Heart right ventricle (tissue), 16 donors: ENCODE results near the gene SPDEF. TPM values are rescaled to one million over a fixed set of nuclear protein-coding genes. Genes with fewer than 3 reads are reported as not detected.

Experiments used
- ATAC-seq, 8 donors: fragments of 200-7000 bp; cut with Tn5 transposase; one replicate each; pipeline ENCODE4 v1.9.1; 2020; ENCODE audit warnings: mild to moderate bottlenecking in 8 of 8, moderate library complexity in 8 of 8, moderate number of reproducible peaks in 1 of 8
- DNase-seq, 2 donors: peaks; one replicate each; pipeline ENCODE4 v3.0.0-alpha.2; 2020
- H3K27ac ChIP-seq, 10 donors: fragments of 200-600 bp; sonication (generic) in 2 of 10; one replicate each; pipeline versions ENCODE4 v1.5.0 to v1.8.0; 2020 to 2022; ENCODE audit warnings: mild to moderate bottlenecking in 3 of 10
- H3K27me3 ChIP-seq, 7 donors: fragments of 200-600 bp; one replicate each; pipeline ENCODE4 v1.8.0; 2021 to 2022; ENCODE audit warnings: mild to moderate bottlenecking in 2 of 7
- H3K36me3 ChIP-seq, 9 donors: fragments of 200-600 bp; sonication (generic) in 1 of 9; one replicate each; pipeline versions ENCODE4 v1.5.0 to v1.8.0; 2020 to 2022; ENCODE audit warnings: mild to moderate bottlenecking in 2 of 9
- H3K4me1 ChIP-seq, 9 donors: fragments of 200-600 bp; sonication (generic) in 1 of 9; one replicate each; pipeline versions ENCODE4 v1.5.0 to v1.8.0; 2020 to 2022; ENCODE audit warnings: mild to moderate bottlenecking in 4 of 9
- H3K4me3 ChIP-seq, 10 donors: fragments of 200-600 bp; sonication (generic) in 2 of 10; one replicate each; pipeline versions ENCODE4 v1.5.0 to v1.8.0; 2020 to 2022; ENCODE audit warnings: mild to moderate bottlenecking in 7 of 10, moderate library complexity in 2 of 10
- H3K9me3 ChIP-seq, 11 donors: fragments of 200-600 bp in 10 of 11; sonication (generic) in 2 of 11; one replicate each; pipeline versions ENCODE4 v1.5.0 to v1.8.0; 2013 to 2022; ENCODE audit warnings: mild to moderate bottlenecking in 2 of 11, control low read depth in 1 of 11, moderate library complexity in 1 of 11
- CTCF ChIP-seq, 9 donors: fragments of 200-600 bp; sonication (generic) in 2 of 9; IDR thresholded peaks; one replicate each; pipeline versions ENCODE4 v1.5.0 to v1.8.0; 2021 to 2022; ENCODE audit warnings: antibody characterized with exemption in 9 of 9, mild to moderate bottlenecking in 5 of 9, moderate library complexity in 1 of 9
- WGBS, 2 donors: extraction: QIAGEN DNeasy Blood & Tissue Kit; methylation state at CpG; one replicate each; pipeline ENCODE4 v1.1.7; 2013; ENCODE audit warnings: inconsistent platforms in 1 of 2; 5-methylcytosine and 5-hydroxymethylcytosine counted together
- intact Hi-C, 10 donors: fragments of 100-400 bp; cut with DNase I; formaldehyde crosslinking; loops; one replicate each; pipeline versions ENCODE4 v1.11.1 to v1.14.2; 2022
- polyA plus RNA-seq, 2 donors: library from polyadenylated mRNA; stranded (reverse); fragments of 200-250 nt; gene quantifications; one replicate each; pipeline ENCODE4 v1.2.3, GENCODE V29; 2013
- total RNA-seq, 10 donors: library from RNA; stranded (reverse); fragmentation: NEBNext Ultra II Directional in 3 of 10; extraction: Animal tissue kit (Norgen Biotek cat#: 25700) in 3 of 10; gene quantifications; one replicate each; pipeline versions ENCODE4 v1.2.1 to v1.2.4, GENCODE V29; 2021 to 2023
- donor health status: Arrhythmogenic right ventricular cardiomyopathy.
- donor health status: ischemic (EF 13 %, LVEDD 7.1; RV severe dilation, severe dysfunction).
- donor health status: healthy with polysubstance abuse.
- donor health status: DM: no; HTN: yes; CAD: no.
- donor health status: DM: no; HTN: no; CAD: no.
- donor health status: ischemic (EF 25% LVEDD 6.9; RV normal size, moderate dysfunction).
- donor health status: ischemic (EF 25% LVEDD 5.7; RV mildly dilated, moderate dysfunction).
- donor health status: healthy.
- donor health status: DM: yes; HTN: yes; CAD: no.
- donor health status: Ischemic cardiomyopathy.
- donor health status: ischemic (EF 35%, LVEDD 5.7; RV mildly dilated, moderate dysfunction).
- donor health status: nonischemic (EF 11% LVEDD 7.7; RV severe dilation, severe dysfunction).
- donor health status: DM: yes; HTN: yes; CAD: no.
- donor health status: PGD.
- donor health status: ischemic (EF 29% LVEDD 5.4; RV normal size, mild dysfunction).
- donor health status: nonischemic (EF 23%, LVEDD 6.1; RV moderate dilation, normal function).

Gene SPDEF
- total and polyA plus RNA-seq, 12 donors: 0.15 to 0.60 (median 0.22) TPM; not detected in 2

DNA sequence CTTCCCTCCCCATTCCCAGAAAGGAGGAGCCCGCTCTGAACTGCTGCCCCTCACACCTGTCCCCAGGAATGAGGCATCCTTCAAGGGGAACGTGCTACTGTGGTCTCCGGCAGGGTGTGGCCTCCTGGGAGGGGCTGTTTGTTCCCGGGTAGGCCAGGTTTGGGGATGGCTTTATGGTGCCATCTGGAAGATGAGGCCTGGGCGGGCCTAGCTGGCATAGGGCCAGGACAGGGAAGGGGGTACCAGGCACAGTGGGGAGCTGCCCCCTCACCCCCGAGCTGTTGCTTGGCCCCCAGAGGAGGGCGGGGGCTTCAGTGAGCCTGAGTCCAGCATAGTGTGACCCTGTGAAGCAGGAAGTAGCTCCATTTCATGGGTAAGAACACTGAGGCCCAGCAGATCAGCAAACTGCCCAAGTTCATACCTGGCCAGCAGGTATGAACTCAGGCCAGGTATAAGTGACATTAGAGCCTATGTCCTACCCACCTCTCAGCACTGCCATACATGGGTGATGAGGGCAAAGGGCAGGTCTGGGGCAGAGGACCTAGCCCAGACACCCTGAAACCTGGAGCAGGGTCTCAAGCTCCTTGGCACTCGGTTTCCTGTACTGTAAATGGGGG is 17.5 kb upstream of the SPDEF start:
- H3K9me3 ChIP-seq: no peaks in the 10 kb centered on the region
- ATAC-seq (no peak), DNase-seq (no peak)
- H3K27me3 ChIP-seq: peaks cover 0 to 17% (median 2%) of the 10 kb centered on the region in 7 donors
- 74 to 76% methylated on average over 8 of the region's 8 CpGs for WGBS, 2 donors
- no peak overlapping the region for H3K27ac ChIP-seq
- H3K4me3 ChIP-seq: no peak overlapping the region
- TF ChIP-seq CTCF (IDR thresholded peaks at IDR 0.05): no peak
- H3K36me3 ChIP-seq: no peaks in the 10 kb centered on the region
- intact Hi-C loops: no loop called here
- no peaks in the 10 kb centered on the region for H3K4me1 ChIP-seq

DNA sequence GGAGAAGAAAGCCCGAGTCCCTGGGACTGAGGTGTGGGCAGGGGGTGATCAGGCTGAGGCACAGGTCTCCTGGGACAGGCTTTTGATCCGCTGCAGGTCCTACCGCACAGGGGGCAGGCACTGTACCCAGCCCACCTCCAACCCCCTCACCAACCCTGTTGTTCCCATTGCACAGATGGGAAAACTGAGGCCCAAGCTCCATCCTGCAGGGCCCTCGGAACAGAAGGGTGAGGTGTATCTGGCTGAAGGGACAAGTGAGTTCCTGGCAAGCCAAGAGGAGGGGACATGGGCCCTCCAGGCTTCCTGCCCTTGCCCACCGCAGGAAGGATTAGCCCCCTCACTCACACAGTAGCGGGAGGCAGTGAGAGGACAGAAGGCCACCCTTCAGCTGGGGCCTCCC is 16.5 kb upstream of the SPDEF start:
- H3K27me3 ChIP-seq: peaks cover 0 to 19% (median 4%) of the 10 kb centered on the region in 7 donors
- no peak overlapping the region for H3K4me3 ChIP-seq
- ATAC-seq: no peak
- no peaks in the 10 kb centered on the region for H3K36me3 ChIP-seq
- no peak overlapping the region for H3K27ac ChIP-seq
- DNase-seq: no peak
- TF ChIP-seq CTCF (IDR thresholded peaks at IDR 0.05): no peak
- no peaks in the 10 kb centered on the region for H3K4me1 ChIP-seq
- WGBS, 2 donors: 86% methylated on average over 6 of the region's 6 CpGs
- intact Hi-C loops: no loop called here
- H3K9me3 ChIP-seq: no peaks in the 10 kb centered on the region

DNA sequence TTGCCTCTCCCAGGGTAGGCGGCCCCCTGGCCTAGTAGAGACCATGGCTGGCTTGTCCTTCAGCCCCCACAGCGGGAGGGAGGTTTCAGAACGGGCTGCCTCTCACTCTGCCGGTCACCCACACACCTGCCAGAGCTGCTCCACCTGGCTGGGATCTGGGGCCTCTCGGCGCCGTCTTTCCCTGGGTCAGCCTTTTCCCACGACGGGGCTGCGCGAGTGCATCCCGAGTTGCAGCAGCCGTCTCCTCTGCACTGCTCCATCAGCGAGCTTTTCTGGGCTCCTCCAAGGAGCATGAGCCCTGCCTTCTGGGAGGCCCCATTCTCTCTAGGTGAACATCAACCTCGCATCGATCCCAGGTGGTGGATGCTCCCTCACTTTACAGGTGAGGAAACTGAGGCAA is 15.9 kb upstream of the SPDEF start:
- no peaks in the 10 kb centered on the region for H3K4me1 ChIP-seq
- no peak for TF ChIP-seq CTCF (IDR thresholded peaks at IDR 0.05)
- H3K36me3 ChIP-seq: no peaks in the 10 kb centered on the region
- H3K9me3 ChIP-seq: no peaks in the 10 kb centered on the region
- no peak overlapping the region for H3K4me3 ChIP-seq
- no peak overlapping the region for H3K27ac ChIP-seq
- no peak for ATAC-seq
- DNase-seq: no peak
- WGBS, 2 donors: 74 to 76% methylated on average over 16 of the region's 16 CpGs
- peaks cover 0 to 20% (median 4%) of the 10 kb centered on the region in 7 donors for H3K27me3 ChIP-seq
- intact Hi-C loops: no loop called here

GRCh38 chr6:34571388-34571787 is 15.3 kb upstream of the SPDEF start:
- Histone ChIP-seq H3K9me3 (no peaks in the 10 kb centered on the region), H3K27me3 (peaks cover 0 to 26% (median 4%) of the 10 kb centered on the region in 7 donors), H3K4me3 (no peak overlapping the region), H3K4me1 (no peaks in the 10 kb centered on the region), H3K27ac (no peak overlapping the region), H3K36me3 (no peaks in the 10 kb centered on the region)
- intact Hi-C loops: no loop called here
- peak in 1 of 2 donors; percentile 39 for DNase-seq
- peak in 2 of 8 donors; percentile 17 to 52 for ATAC-seq
- TF ChIP-seq CTCF (IDR thresholded peaks at IDR 0.05): no peak
- WGBS, 2 donors: 57 to 69% methylated on average over 9 of the region's 9 CpGs
